Panc1 (cell line): ENCODE measurements around the gene NLRP9.
"Not testable (repeated sequence)": the region's sequence is repeated elsewhere in the genome, so short reads cannot be mapped to it uniquely, and the experiment has no call there.

Experiments used
- CTCF ChIP-seq: fragments of 450-650 bp; IDR thresholded peaks from 2 replicates; pipeline ENCODE4 v1.5.1; 2017; ENCODE audit warnings: mild to moderate bottlenecking
- POLR2AphosphoS5 ChIP-seq: IDR thresholded peaks from 2 replicates; pipeline ENCODE4 v1.6.1; 2012; ENCODE audit warnings: mild to moderate bottlenecking, low read depth, low read length, moderate library complexity

- TF ChIP-seq CTCF, POLR2AphosphoS5: not testable (repeated sequence)
These were observed 20.6 kb upstream of the NLRP9 start, which contains the start of gene RFPL4A for GRCh38 chr19:55758797-55759196.
